Measurements from ENCODE around the gene KLHL1.
"Not testable (repeated sequence)": the region's sequence is repeated elsewhere in the genome, so short reads cannot be mapped to it uniquely, and the experiment has no call there.

The KLHL1 gene, protein sequence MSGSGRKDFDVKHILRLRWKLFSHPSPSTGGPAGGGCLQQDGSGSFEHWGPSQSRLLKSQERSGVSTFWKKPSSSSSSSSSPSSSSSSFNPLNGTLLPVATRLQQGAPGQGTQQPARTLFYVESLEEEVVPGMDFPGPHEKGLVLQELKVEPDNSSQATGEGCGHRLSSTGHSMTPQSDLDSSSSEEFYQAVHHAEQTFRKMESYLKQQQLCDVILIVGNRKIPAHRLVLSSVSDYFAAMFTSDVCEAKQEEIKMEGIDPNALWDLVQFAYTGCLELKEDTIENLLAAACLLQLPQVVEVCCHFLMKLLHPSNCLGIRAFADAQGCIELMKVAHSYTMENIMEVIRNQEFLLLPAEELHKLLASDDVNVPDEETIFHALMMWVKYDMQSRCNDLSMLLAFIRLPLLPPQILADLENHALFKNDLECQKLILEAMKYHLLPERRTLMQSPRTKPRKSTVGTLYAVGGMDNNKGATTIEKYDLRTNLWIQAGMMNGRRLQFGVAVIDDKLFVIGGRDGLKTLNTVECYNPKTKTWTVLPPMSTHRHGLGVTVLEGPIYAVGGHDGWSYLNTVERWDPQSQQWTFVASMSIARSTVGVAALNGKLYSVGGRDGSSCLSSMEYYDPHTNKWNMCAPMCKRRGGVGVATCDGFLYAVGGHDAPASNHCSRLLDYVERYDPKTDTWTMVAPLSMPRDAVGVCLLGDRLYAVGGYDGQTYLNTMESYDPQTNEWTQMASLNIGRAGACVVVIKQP

DNA sequence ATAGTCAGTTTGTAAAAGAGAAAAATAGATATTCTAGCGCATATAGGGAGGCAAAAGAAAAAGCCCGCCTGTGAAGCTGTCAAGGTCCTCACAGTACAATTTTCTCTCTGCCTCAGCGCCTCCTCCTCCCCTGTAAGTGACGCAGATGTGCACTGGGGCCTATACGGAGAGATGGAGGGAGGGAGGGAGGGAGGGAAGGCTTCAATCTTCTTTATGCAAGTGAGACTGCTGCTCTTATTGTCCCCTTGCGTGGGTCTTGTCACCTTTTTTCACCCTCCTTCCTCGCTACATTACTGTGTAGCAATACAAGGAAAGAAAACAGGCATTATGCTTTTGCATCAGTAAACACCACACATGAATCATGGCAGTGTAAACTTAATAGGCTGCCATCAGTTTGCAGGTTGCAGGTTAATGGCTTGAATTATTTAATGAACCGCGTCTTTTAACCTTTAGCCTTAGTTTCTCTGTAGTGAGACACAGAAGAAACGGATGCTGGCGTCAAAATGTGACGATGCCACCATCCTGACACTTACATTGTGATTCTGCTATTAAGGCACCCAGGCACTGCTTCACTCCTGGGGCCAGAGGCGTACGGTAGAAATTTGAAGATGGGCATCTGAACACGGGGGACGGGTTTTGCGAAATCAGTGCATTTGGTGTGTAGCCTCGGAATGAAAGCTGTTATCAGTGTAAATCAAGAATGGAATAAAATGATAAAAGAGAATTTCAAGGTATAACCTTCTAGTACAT lies at the start of gene KLHL1:
TSS of gene KLHL1 (minus strand) at position 97 of the 750 bp plus-strand sequence. CDS start 753 bp downstream, outside the sequence.
- no peak for DNase-seq

GRCh38 chr13:70142658-70143057 lies 34.4 kb upstream of the KLHL1 start:
- DNase-seq: not testable (repeated sequence)

DNA sequence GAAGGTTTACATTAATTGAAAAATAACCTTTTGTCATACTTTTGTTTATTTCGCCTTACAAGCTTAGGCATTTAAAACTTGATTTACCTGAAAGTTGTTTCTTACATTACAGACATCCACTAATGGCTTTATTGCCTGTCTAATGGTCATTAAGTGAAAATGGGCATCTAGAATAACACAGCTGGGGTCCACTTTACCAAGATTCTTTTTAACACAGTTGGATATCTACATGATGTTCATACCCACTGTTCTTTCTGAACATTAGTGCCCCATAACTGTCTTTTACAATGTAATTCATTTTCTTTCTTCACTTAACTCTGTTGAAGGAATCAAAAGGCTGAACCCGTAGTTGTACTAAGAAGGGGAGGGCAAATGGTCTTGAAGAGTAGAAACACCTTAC lies 19.8 kb upstream of the KLHL1 start:
- no peak for DNase-seq

GRCh38 chr13:70125693-70126092 lies 17.4 kb upstream of the KLHL1 start:
- DNase-seq: no peak

- DNase-seq: no peak
These were observed 9.2 kb upstream of the KLHL1 start for GRCh38 chr13:70117338-70117905.

- DNase-seq: peak; percentile 66
These were observed 562 bp downstream of the KLHL1 start, which contains the start of gene ATXN8OS for GRCh38 chr13:70107498-70108281. Gene ATXN8OS, plus strand, starts transcription at chr13:70107826.

DNA sequence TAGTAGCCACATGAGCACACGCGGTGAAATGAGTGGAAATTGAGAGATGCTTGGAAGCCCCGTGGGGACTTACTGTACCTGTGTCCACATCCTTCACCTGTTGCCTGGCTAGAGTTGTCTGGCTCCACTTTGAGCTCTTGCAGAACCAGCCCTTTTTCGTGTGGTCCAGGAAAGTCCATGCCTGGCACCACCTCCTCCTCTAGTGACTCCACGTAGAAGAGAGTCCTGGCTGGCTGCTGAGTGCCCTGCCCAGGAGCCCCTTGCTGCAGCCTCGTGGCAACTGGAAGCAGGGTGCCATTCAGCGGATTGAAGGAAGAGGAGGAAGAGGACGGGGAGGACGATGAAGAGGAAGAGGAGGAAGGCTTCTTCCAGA lies 1.1 kb downstream of the KLHL1 start:
- peak; percentile 36 for DNase-seq

GRCh38 chr13:70104481-70104880 lies 3.8 kb downstream of the KLHL1 start:
- no peak for DNase-seq

- peak; percentile 19 for DNase-seq
These were observed 9.6 kb downstream of the KLHL1 start for GRCh38 chr13:70098669-70099068.

GRCh38 chr13:70090036-70090723 lies 18.1 kb downstream of the KLHL1 start:
- DNase-seq: no peak

- no peak for DNase-seq
These were observed 19.3 kb downstream of the KLHL1 start for GRCh38 chr13:70088926-70089325.

GRCh38 chr13:70087247-70087646 lies 21.0 kb downstream of the KLHL1 start:
- DNase-seq: no peak

DNA sequence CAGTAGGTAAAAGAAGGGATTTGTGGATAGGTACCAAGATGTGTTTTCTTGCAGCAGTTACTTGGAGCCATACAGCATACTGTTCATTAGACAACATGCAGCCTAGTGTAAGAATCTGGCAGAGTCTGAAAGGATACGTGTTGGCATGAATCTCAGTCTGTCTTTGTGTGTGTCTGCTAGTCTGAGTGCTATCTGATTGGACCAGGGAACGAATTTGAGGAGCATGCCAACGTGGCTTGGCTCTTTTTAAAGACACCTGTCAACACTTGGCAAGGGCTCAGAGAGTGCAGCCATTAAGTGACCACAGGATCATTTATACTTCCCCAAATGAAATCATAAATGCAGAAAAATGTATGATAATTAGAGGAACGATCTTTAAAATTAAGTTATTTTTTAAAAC lies 28.2 kb downstream of the KLHL1 start:
- peak; percentile 9 for DNase-seq

GRCh38 chr13:70054572-70054971 lies 53.7 kb downstream of the KLHL1 start:
- no peak for DNase-seq

GRCh38 chr13:70051531-70051930 lies 56.7 kb downstream of the KLHL1 start:
- no peak for DNase-seq

DNA sequence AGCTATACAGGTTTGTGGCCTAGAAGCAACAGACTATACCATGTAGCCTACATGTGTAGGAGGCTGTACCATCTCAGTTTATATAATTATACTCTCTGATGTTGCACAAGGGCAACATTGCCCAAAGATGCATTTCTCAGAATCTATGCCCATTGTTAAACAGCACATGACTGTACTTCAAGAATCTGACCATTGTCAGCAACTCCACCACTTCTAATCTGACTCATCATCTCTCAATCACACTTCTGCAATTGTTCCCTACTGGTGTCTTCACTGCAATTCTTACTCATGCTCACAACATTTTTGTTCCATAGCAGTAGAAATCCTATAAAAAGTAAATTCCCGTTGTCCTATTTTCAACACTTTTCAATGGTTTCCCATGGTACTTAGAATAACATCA lies 64.6 kb downstream of the KLHL1 start:
- DNase-seq: no peak

GRCh38 chr13:70042193-70042592 lies 66.1 kb downstream of the KLHL1 start:
- no peak for DNase-seq

- no peak for DNase-seq
These were observed 74.0 kb downstream of the KLHL1 start for GRCh38 chr13:70034286-70034685.

- no peak for DNase-seq
These were observed 80.7 kb downstream of the KLHL1 start for GRCh38 chr13:70027551-70027950.

DNA sequence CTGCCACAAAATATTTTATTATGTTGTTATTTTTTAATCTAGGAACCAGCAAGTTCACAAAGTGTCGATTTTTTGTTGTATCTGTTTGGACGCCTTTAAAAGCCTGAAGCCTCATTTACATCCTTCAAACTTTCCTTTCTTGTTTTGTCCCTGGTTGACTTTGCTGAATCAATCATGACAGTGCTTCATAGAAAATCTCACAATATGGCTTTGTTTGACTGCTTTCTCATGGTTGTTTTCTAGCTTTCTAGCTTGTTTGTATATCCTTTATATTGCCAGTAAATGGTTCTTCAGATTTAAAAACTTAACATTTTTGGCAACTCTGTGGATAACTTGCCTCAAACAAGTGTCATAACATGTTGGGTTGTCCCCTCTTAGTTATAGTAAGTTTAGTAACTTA lies 84.7 kb downstream of the KLHL1 start:
- no peak for DNase-seq

GRCh38 chr13:70022646-70023045 lies 85.6 kb downstream of the KLHL1 start:
- DNase-seq: no peak

DNA sequence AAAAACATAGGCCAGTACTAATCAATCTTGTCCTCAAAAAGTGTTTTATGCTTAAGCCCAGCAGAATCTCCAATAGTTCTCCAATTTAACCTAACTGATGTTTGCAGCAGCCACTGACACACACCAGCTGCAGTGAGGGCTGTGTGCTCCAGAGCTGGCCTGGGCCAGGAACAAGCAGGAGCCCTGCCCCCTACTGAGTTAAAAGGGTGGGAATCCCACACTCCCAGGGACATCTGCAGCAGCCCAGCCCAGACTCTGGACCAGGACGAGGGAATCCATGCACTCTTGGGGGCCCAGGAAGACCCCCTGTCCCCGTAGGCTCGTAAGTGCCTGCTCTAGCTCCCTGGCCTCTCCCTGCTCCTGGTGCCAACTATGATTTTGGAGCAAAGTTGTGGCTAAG lies 92.1 kb downstream of the KLHL1 start:
- no peak for DNase-seq

All from NCI-H1092 (cell line).